GM10847 (cell line): ENCODE results near the gene BTD.

Source experiments
- POLR2A ChIP-seq: IDR thresholded peaks from 2 replicates; pipeline ENCODE4 v1.6.1; 2011; ENCODE audit not compliant: insufficient read length; ENCODE audit errors: extremely low read depth

BTD gene

DNA sequence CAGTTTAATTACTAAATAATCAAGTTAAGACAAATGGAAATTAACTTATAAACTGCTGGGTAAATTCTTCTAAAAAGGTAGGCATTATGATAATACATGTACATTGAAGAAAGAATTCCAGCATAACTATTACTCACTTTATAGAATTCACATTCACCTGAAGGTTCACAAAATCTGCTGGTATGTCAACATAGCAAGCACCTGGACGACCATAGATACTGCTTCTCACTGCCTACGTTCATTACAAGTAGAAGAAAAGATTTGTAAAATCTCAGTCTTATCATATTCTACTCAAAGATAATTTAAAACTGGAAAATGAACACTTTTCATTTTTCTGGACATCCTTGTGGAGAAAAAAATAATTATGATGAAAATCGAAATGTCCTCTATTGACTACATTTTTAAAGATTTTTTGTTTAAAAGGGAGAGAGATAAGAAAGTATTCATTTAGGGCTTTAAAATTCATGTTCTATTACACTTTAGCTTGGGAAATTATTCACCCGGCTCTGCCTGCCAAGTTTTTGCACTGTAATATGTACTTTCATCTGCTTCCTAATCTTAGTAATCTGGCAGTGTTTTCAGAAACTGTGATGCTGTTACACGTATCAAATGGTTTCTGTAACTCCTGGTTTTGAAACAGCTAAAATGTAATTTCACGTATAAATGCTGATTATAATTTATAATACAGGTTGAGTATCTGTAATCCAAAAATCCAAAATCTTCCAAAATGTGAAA is 16.3 kb upstream of the BTD start:
- no peak for TF ChIP-seq POLR2A

DNA sequence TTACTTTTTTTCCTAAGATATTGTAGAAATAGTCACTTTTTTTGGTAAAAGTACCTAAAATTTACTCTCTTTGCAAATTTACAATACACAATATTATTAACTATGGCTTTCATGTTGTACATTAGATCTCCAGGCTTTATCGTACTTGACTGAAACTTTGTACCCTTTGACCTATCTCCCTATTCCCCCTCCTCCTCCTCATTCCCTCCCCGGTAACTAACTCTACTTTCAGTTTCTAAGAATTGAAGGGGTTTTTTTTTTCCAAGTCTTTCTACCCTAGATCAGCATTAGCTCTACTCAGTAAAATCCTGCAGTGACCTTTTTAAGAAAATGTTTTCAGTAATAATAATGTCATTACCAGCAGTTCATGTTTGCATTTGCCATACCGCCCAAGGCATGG is 10.3 kb upstream of the BTD start:
- no peak for TF ChIP-seq POLR2A

DNA sequence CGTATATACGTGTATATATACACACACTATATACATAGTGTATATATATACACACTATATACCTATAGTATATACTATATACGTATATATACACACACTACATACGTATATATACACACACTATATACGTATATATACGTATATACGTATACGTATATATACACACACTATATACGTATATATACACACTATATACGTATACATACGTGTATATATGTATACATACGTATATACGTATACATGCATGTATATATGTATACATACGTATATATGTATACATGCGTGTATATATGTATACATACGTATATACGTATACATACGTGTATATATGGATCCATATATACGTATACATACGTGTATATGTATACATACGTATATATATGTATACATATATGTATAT is 9.6 kb upstream of the BTD start:
- no peak for TF ChIP-seq POLR2A

DNA sequence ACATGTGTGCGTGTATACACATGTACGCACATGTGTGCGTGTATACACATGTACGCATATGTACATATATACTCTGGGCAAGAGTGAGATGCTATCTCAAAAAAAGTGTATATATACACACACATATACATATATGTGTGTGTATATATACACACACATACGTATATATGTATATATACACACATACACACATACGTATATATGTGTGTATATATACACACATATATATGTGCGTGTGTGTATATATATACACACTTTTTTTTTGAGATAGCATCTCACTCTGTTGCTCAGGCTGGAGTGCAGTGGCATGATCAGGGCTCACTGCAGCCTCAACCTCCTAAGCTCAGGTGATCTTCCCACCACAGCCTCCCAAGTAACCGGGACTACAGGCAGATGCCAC is 8.6 kb upstream of the BTD start:
- TF ChIP-seq POLR2A = no peak

DNA sequence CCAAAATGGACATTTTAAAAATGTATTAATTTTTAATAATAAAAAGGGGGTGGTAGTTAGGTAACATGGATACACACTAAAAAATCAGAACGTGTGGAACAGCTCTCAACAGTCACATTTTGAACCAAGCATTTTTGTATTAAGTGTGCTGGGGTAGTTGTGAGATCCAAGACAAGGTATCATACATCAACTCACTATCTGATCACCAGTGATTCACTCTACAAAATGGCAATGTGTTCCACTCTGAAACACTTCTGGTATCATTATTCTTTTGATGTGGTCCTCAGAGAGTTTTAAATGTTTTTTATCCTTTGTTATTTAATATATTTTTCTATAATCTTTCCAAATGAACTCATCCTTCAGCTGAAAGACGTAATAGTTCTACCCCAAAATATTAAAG is 5.6 kb upstream of the BTD start:
- no peak for TF ChIP-seq POLR2A

DNA sequence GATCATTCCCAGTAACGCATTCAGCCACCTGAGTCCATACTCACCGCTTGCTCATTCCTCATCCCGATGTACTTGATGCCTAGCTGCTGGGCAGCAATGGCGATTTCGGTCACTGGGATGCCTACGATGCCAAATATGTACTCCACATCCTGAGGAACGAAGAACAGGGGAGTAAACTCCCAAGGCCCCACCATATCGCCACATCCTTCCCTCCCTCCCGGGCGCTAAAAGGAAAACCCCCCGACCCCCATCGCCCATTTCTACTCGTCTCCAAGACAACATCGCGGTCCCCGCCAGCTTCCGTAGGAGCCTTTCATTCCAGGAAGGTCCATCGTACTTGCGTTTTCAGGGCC is 523 bp upstream of the BTD start:
- no peak for TF ChIP-seq POLR2A

DNA sequence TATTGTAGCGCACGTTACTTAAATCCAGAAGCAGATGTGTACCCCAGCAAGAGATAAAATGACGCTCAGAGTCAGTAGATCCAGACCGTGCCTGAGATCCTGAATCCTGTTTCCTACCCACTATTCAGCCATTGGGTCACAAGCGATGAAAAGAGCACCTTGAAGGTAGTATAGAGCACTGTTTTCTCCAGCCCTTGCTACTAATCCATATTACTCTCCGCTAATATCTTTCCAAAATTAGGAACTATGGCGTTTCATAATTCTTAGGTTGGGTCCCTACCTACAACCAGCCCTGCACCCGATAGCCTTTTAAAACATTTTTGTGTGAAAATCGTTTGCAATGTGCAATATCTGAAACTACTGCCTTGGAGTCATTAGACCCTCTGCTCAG is 596 bp downstream of the BTD start:
- TF ChIP-seq POLR2A = no peak

DNA sequence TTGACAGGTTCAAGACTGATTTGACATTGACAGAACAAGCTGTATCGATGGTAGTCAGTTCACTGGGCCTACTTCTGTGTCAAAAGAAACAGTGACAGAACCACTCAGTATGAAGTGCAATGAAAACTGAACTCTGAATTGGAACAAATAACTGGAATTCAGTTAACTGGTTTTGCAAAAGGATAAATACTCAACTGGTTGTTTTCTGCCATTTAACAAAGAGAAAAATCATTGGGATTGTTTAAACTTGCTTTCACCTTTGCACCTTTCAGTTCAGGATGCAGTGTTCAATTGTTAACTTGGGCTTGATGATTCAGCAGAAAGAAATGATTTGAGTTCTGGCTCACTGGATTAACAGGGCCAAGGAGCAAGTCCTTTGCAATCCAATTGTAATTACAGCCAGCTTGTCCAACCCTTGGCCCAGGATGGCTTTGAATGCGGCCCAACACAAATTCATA is 4.9 kb downstream of the BTD start:
- no peak for TF ChIP-seq POLR2A

DNA sequence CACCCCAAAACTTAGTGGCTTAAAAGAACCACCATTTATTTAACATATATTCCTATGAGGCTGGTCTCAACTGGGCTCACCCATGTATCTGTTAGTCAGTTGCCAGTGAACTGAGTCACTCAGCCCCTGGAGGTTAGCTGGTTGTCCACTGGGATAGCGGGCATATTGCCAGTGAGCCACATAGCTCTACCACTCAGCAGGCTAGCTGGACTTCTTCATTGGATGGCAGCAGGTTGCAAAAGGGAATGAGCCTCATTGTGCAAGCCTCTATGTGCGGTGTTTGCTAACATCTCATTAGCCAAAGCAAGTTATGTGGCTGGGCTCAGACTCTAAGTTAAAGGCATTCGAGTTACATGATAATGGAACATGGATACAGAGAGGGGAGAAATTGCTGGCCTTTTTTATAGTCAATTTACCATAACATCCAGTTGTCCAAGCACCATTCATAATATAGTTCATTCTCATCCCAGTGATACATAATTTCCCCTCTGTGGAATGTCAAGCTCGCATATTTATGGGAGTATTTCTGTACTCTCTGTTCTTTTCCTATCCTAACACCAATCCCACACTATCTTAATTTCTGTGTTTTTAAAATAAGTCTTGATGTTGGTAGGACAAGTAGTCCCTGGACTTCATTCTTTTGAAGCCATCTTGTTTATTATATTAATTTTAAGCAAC is 8.7 kb downstream of the BTD start:
- TF ChIP-seq POLR2A = no peak

DNA sequence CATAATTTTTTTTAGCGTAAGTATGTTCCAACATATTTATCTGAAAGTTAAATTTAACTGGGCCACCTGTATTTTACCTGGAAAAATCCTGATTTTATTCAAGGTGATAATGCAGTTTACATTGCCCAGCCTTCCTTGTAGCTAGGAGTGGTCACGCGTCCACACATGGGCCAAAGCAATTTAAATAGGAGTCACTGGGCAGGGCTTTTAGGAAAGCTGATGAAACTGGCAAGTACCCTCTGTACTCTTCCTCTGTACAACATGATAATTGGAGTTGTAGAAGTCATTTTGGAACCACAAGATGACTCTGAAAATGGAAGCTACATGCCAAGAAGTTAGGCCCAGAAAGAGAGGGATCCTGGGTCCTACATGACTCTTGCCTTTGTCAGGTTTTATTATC is 9.5 kb downstream of the BTD start:
- TF ChIP-seq POLR2A = no peak

DNA sequence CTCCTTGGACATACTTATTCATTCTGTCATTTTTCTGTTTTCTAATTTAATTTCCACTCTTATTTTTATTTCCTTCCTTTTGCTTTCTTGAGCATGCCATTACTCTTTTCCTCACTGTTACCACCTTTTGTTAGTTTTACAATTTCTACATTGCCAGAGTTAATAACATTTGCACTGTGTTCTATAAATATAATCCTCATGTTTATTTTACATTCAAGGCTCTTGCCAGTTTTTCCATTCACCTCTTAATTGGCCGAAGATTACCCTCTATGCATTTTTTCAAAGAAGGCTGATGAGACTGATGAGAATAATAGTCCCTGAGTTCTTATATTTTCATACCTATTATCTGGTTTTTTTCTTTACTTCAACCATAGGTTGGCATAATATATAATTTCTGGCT is 10.5 kb downstream of the BTD start:
- no peak for TF ChIP-seq POLR2A

DNA sequence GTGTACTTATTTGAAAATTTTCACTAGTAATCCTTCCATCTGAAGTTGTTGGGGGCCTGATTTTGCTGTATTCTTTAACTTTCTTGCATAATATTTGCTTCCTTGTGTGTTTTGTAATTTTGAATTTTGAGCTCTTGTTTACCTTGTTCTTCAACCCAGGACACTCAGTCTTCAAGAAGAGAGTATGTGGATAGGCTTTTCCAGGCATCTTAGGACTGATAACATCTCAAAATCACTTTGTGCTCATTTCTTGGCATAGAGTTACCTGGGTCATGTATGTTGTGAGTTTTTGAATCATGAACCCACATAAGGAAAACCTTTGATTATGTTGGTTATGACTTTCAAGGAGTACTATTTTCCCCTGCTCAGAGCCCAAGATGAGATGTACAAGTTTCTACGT is 13.4 kb downstream of the BTD start:
- TF ChIP-seq POLR2A = no peak

DNA sequence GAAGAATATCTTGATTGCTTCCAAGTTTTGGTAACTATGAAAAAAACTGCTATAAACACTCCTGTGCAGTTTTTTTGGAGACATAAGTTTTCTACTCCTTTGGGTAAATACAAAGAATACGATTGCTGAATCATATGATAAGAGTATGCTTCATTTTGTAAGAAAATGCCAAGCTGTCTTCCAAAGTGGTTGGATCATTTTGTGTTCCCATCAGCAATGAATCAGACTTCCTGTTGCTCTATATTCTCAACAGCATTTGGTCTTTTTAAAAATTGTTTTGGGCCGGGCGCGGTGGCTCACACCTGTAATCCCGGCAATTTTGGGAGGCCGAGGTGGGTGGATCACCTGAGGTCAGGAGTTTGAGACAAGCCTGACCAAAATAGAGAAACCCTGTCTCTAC is 14.5 kb downstream of the BTD start:
- TF ChIP-seq POLR2A = no peak

DNA sequence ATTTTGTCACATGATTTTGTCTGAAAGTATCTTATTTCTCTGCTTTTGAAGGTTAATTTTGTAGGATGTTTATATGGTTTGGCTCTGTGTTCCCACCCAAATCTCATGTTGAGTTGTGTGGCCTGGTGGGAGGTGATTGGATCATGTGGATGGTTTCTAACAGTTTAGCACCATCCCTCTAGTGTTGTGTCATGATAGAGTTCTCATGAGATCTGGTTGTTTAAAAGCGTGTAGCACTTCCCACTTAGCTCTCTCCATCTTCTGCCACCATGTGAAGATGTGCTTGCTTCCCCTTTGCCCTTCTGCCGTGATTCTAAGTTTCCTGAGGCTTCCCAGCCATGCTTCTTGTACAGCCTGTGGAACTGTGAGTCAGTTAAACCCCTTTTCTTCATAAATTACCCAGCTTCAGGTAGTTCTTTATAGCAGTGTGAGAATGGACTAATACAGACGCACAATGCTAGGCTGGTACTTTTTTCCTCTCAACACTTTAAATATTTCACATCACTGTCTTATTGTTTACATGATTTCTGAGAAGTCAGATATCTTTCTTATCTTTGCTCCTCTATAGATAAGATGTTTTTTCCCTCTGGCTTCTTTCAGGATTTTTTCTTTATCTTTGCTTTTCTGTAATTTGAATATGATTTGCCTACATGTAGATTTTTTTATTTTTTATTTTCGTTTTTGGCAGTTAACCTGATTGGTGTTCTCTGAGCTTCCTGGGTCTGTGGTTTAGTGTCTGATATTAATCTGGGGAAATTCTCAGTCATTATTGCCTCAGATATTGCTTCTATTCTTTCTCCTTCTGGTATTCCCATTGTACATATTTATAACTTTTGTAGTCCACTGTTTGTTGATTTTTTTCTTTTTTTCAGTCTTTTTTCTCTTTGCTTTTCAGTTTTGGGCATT is 22.2 kb downstream of the BTD start:
- TF ChIP-seq POLR2A = no peak

DNA sequence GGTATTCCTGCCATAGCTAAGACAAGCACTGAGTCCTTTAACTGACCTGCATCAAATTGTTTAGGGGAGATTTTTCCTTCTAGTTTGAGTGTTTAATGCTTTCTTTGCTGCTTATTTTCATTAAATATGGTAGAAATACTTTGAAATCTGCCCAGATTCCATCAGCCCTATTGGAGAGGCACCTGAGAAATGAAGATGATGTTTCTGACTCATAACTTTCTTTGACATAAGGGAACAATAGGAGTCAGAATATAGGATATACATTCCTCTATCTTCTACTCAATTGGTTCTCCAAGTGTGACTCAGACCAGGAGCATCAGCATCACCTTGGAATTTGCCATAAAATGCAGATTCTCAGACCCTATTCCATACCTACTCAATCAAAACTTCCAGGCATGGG is 27.4 kb downstream of the BTD start:
- no peak for TF ChIP-seq POLR2A
